ENCODE data around the gene CDPF1. TPM values are rescaled to one million over a fixed set of nuclear protein-coding genes. Genes with fewer than 3 reads are reported as not detected.
A peak's percentile ranks its signal among the peaks of the same experiment; 100 is the strongest.

CDPF1 gene
- total RNA-seq, 1 donor from 2014 or later: 6.2 TPM

- no peak for DNase-seq
These were observed 6.4 kb upstream of the CDPF1 start for GRCh38 chr22:46256358-46256958.

- no peak for DNase-seq
These were observed 1.8 kb upstream of the CDPF1 start for GRCh38 chr22:46251816-46252380.

DNA sequence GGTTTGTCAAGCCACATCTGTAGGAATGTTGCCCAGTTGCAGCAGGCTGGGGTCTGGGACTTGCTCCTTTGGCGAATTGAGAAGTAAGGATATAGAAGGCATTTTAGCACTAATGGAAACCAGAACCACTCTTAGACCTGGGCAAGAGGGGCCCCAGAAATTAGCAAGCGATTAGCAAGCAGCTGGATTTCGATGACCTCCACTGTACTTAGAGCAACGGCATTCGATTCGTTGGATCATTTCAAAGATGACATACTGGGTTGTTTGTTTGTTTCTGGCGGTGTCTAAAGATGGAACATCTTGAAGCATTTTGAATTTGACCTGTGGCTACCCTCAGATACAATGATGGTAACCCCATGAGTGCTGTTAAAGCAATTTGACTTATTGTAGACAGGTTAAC is 1.2 kb upstream of the CDPF1 start:
- DNase-seq: peak; percentile 14

- no peak for DNase-seq
These were observed 661 bp upstream of the CDPF1 start for GRCh38 chr22:46250783-46251125.

DNA sequence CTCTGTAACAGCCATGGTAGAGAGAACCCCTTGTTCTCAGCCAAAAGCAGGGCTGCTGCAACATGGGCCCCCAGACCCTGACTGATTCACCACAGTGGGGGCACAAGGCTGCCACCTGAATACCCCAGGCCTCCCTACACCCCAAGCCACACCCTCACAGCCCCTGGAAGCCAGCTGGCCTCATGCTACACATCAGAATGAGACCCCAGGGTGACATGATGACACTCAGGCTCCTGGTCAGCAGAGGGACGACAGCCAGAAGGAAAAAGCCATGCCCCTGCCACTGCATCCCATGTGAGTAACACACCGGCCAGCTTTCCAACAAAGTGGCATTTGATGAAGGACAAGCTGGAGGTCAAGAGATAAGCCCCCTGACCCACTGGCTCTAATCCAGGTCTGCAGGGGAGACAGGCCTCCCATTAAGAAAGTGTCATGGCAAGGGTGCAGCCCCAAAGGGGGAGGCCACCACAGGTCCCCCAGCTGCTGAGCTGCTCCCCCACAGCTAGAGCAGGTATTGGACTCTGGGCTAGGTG is 2.6 kb downstream of the CDPF1 start:
- DNase-seq: no peak

- DNase-seq: no peak
These were observed 3.9 kb downstream of the CDPF1 start for GRCh38 chr22:46246178-46246577.

GRCh38 chr22:46245511-46245910 is 4.6 kb downstream of the CDPF1 start:
- DNase-seq: no peak

GRCh38 chr22:46244771-46245170 is 5.3 kb downstream of the CDPF1 start:
- DNase-seq: no peak

GRCh38 chr22:46242076-46242475 is 8.0 kb downstream of the CDPF1 start:
- no peak for DNase-seq

GRCh38 chr22:46241396-46242007 is 8.6 kb downstream of the CDPF1 start:
- no peak for DNase-seq

DNA sequence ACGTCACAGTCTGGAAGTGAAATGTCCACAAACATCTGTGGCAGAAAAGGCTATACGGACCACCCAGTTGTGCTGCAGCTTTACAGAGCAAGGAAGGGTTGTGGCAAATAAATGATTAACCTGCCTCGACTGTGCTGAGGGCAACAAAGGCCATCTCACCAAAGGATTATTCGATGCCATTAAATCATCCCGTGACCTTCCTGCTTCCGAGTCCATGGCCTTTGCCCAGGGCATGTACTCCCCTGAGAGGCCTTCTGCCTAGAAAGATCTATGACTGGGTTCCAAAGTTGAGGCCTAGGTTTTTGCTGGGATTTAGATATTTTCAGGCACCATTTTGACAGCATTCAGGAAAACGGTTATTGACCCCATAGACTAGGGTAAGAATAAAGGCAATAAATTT is 9.2 kb downstream of the CDPF1 start:
- DNase-seq: no peak

GRCh38 chr22:46240506-46240905 is 9.6 kb downstream of the CDPF1 start:
- no peak for DNase-seq

- no peak for DNase-seq
These were observed 10.0 kb downstream of the CDPF1 start for GRCh38 chr22:46240073-46240472.

DNA sequence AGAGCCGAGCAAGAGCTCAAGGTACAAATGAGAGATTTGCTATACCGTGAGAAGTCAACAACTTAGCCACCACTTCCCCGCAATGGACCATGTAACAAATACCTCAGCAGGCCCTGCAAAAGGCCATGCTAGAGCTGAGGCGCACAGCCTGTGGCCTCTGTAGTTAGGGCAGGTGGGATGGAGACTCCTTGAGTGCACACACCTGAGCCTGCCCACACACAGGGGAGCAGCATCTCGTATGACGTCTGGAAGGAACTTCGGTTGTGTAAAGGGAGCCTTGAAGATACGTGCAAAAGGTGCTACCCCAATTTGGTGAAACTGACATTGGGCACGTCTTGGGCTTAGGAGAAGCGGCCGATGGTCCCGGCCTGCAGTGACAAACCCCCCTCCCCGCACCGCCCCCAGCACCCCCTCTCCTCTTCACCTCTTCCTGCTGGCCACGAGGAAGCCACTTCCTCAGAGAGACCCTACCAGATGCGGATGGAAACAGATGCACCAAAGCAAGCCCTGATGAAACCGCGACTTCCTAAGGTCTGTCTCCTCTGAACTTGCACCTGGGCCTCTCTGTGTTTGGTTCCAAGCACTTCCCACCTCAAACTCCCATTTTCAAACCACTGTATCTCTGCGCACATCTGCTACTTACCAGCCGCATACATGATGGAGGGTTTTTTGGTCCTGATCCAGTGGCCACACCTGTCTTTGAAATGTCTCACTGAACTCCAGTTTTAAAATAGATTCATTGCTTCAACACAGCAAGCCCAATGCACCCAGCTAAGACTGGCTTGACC is 10.6 kb downstream of the CDPF1 start:
- DNase-seq: no peak

DNA sequence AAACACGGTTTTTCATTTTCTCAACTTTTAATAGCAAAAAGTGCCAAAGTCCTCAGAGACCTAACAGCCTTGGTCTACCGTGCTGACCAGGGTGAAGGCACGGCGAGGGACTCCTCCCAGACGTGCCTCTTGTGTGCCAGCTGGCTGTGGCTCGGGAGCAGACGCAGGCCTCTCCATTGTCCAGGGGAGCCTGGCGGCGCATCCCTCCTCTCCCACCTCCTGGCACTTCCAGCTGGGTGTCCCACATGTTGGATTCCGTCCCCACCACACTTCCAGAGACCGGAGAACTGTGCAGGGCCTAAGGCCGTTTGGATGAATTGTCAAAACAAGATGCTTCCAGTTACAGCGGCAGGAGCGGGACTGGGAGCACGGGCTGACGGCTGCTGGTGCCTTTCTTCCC is 11.6 kb downstream of the CDPF1 start:
- DNase-seq: no peak

DNA sequence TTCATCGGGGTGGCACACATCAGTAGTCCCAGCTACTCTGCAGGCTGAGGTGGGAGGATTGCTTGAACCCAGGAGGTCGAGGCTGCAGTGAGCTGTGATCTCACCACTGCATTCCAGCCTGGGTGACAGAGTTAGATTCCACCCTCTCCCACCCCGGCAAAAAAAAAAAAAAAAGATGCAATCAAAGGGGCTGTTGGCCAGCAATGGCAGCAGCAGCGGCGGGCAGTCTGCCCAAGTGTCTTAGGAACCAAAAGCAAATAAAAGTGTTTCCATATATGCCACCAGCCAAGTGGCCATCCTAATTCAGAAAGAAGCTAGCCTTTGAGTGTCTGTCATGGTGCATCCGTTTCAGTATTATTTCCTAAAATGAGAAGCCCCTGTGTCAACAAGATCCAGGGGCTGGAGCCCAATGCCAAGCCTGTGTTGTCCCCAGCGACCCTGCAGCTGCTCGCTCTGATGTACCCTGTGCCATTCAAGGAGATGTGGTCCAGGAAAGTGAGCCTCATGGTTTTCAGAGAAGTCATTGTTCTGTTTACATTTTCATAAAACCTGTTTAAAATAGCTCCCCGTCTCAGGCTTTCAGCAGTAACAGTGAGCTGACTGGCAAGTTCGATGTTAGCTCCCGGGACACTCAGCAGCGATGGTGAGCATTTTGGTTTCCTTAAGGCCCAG is 12.5 kb downstream of the CDPF1 start:
- no peak for DNase-seq

DNA sequence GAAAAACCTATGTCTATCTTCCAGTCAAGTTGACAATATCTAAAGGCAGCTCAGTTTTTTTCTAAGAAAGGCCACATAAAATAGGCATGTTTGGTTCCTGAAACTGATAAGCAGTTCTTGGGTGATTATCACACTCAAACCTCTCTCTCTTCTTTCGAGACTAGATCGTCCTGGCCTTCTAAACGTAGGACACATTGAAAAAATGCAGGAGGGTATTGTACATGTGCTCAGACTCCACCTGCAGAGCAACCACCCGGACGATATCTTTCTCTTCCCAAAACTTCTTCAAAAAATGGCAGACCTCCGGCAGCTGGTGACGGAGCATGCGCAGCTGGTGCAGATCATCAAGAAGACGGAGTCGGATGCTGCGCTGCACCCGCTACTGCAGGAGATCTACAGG is 15.1 kb downstream of the CDPF1 start:
- DNase-seq: no peak

- DNase-seq: no peak
These were observed 16.9 kb downstream of the CDPF1 start for GRCh38 chr22:46233231-46233630.

- no peak for DNase-seq
These were observed 19.7 kb downstream of the CDPF1 start for GRCh38 chr22:46230262-46230901.

GRCh38 chr22:46229701-46230100 is 20.4 kb downstream of the CDPF1 start:
- DNase-seq: no peak

GRCh38 chr22:46226577-46226976 is 23.5 kb downstream of the CDPF1 start:
- DNase-seq: no peak

DNA sequence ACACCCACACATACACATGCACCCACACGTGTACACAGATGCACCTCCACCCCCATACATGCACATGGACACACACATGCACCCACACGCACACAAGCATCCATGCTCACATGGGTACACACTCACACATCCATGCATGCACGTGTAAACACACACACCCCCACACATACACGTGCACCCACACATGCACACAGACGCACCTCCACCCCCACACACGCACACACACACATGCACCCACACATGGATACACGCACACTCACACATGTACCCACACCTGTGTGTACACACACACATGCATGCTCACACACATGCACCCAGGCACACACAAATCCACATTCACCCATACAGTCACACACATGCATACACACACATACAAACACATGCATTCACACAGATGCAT is 24.5 kb downstream of the CDPF1 start:
- no peak for DNase-seq
